Sigmoid colon (tissue), 7 donors: ENCODE data around the gene NUB1. TPM values are rescaled to one million over a fixed set of nuclear protein-coding genes. Genes with fewer than 3 reads are reported as not detected.

ENCODE experiments used
- DNase-seq: peaks from one replicate; pipeline ENCODE4 v3.0.0-alpha.2; 2019
- H3K27ac ChIP-seq, 4 donors: fragments of 200-600 bp; sonication (generic); one replicate each; pipeline ENCODE4 v1.5.1; 2016 to 2019; ENCODE audit warnings: mild to moderate bottlenecking in 1 of 4
- H3K27me3 ChIP-seq, 3 donors: fragments of 200-600 bp; sonication (generic); one replicate each; pipeline ENCODE4 v1.5.1; 2019; ENCODE audit warnings: mild to moderate bottlenecking in 1 of 3
- H3K36me3 ChIP-seq, 4 donors: fragments of 200-600 bp; sonication (generic); one replicate each; pipeline ENCODE4 v1.5.1; 2016 to 2019
- H3K4me1 ChIP-seq, 4 donors: fragments of 200-600 bp; sonication (generic); one replicate each; pipeline ENCODE4 v1.5.1; 2017 to 2019
- H3K4me3 ChIP-seq, 4 donors: fragments of 200-600 bp; sonication (generic); one replicate each; pipeline ENCODE4 v1.5.1; 2017 to 2019; ENCODE audit warnings: mild to moderate bottlenecking in 2 of 4, moderate library complexity in 1 of 4
- H3K9me3 ChIP-seq, 4 donors: fragments of 200-600 bp in 3 of 4; sonication (generic) in 3 of 4; one replicate each; pipeline versions ENCODE4 v1.5.1 to v1.6.1; 2013 to 2019
- CTCF ChIP-seq, 4 experiments: fragments of 450-650 bp in 3 of 4; fragments of 200-600 bp in 1 of 4; IDR thresholded peaks; one replicate each; pipeline ENCODE4 v1.5.1; 2016 to 2019; ENCODE audit warnings: antibody characterized with exemption in 4 of 4, mild to moderate bottlenecking in 3 of 4, moderate library complexity in 2 of 4
- EP300 ChIP-seq, 4 donors: sonication (generic); formaldehyde crosslinking; IDR thresholded peaks; one replicate each; pipeline ENCODE4 v1.6.1; 2017; ENCODE audit warnings: antibody characterized with exemption in 4 of 4
- POLR2A ChIP-seq, 2 donors: fragments of 450-650 bp; IDR thresholded peaks; one replicate each; pipeline ENCODE4 v1.6.1; 2016; ENCODE audit warnings: antibody characterized with exemption in 2 of 2, mild to moderate bottlenecking in 2 of 2, moderate library complexity in 2 of 2
- POLR2AphosphoS5 ChIP-seq, 4 donors: sonication (generic); formaldehyde crosslinking; IDR thresholded peaks; one replicate each; pipeline ENCODE4 v1.6.1; 2017; ENCODE audit warnings: antibody characterized with exemption in 4 of 4
- WGBS, 2 donors: extraction: QIAGEN DNeasy Blood & Tissue Kit; methylation state at CpG; one replicate each; pipeline ENCODE4 v1.1.7; 2013; 5-methylcytosine and 5-hydroxymethylcytosine counted together
- intact Hi-C: fragments of 100-400 bp; cut with DNase I; formaldehyde crosslinking; loops from one replicate; pipeline ENCODE4 v1.15.1; 2023
- polyA plus RNA-seq, 3 donors: library from polyadenylated mRNA; stranded (reverse); fragments of 200-250 nt; gene quantifications; one replicate each; pipeline ENCODE4 v1.2.3, GENCODE V29; 2013
- total RNA-seq, 4 donors: library from RNA; depleted of rRNA; stranded (reverse); fragments of >200 nt; gene quantifications; one replicate each; pipeline ENCODE4 v1.1.0, GENCODE V29; 2016
- donor health status: healthy with polysubstance abuse.
- donor health status: Bipolar disorder and iron deficiency.
- donor health status: healthy.

The NUB1 gene
- total and polyA plus RNA-seq, 7 donors, result 36.6 to 73.8 (median 50.1) TPM

- 77 to 82% methylated on average over 11 of the region's 11 CpGs for WGBS, 2 donors
- peaks cover 0 to 14% (median 4%) of the 10 kb centered on the region in 4 donors for H3K4me1 ChIP-seq
- no peaks in the 10 kb centered on the region for H3K36me3 ChIP-seq
- intact Hi-C loops, result loop anchor here (10.0 kb wide), 1 partner anchor 438 kb away; no protein-coding TSS in a partner anchor
- no peak overlapping the region for H3K4me3 ChIP-seq
- no peak for DNase-seq
- H3K27ac ChIP-seq, result no peak overlapping the region
- no peaks in the 10 kb centered on the region for H3K9me3 ChIP-seq
- no peaks in the 10 kb centered on the region for H3K27me3 ChIP-seq
- no peak for TF ChIP-seq CTCF (IDR thresholded peaks at IDR 0.05)
Measured at GRCh38 chr7:151316896-151317295, 24.7 kb upstream of the NUB1 start.

- 74 to 81% methylated on average over 4 of the region's 4 CpGs for WGBS, 2 donors
- TF ChIP-seq POLR2A (IDR thresholded peaks at IDR 0.05), result no peak
- TF ChIP-seq EP300 (IDR thresholded peaks at IDR 0.05), result no peak
Measured at GRCh38 chr7:151317936-151318335, 23.7 kb upstream of the NUB1 start.

DNA sequence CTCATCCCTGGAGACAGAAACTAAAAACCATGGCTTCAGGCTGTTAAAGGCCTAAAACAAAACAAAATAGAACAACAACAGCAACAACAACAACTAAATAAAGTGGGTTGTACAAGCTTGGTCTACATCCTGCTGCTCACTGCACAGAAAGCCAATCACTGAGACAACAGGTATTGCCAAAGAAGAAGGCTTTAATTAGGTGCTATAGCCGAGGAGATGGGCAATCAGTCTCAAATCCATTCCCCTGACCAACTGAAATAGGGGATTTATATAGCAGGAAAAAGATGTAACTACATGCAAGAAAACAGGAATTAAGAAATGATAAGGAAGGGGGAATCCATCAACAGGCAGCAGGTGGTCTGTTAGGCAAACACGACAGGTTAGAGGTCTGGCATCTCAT lies 22.4 kb upstream of the NUB1 start:
- DNase-seq, result no peak
- no peaks in the 10 kb centered on the region for H3K36me3 ChIP-seq
- H3K27me3 ChIP-seq, result no peaks in the 10 kb centered on the region
- no peaks in the 10 kb centered on the region for H3K9me3 ChIP-seq
- intact Hi-C loops, result loop anchor here (10.0 kb wide), 1 partner anchor 436 kb away; no protein-coding TSS in a partner anchor
- 56 to 92% methylated on average over 2 of the region's 2 CpGs for WGBS, 2 donors
- H3K27ac ChIP-seq, result no peak overlapping the region
- peaks cover 0 to 7% (median 3%) of the 10 kb centered on the region in 4 donors for H3K4me1 ChIP-seq
- H3K4me3 ChIP-seq, result no peak overlapping the region
- TF ChIP-seq CTCF (IDR thresholded peaks at IDR 0.05) (no peak), POLR2AphosphoS5 (IDR thresholded peaks at IDR 0.05) (no peak), POLR2A (IDR thresholded peaks at IDR 0.05) (no peak), EP300 (IDR thresholded peaks at IDR 0.05) (no peak)

More at GRCh38 chr7:151317936-151318335, 23.7 kb upstream of the NUB1 start:
- no peak overlapping the region for H3K27ac ChIP-seq
- DNase-seq, result no peak
- H3K4me3 ChIP-seq, result no peak overlapping the region
- no peaks in the 10 kb centered on the region for H3K36me3 ChIP-seq
- intact Hi-C loops, result loop anchor here (10.0 kb wide), 1 partner anchor 437 kb away; no protein-coding TSS in a partner anchor
- H3K4me1 ChIP-seq, result peaks cover 0 to 14% (median 4%) of the 10 kb centered on the region in 4 donors
- no peaks in the 10 kb centered on the region for H3K27me3 ChIP-seq
- no peaks in the 10 kb centered on the region for H3K9me3 ChIP-seq

DNA sequence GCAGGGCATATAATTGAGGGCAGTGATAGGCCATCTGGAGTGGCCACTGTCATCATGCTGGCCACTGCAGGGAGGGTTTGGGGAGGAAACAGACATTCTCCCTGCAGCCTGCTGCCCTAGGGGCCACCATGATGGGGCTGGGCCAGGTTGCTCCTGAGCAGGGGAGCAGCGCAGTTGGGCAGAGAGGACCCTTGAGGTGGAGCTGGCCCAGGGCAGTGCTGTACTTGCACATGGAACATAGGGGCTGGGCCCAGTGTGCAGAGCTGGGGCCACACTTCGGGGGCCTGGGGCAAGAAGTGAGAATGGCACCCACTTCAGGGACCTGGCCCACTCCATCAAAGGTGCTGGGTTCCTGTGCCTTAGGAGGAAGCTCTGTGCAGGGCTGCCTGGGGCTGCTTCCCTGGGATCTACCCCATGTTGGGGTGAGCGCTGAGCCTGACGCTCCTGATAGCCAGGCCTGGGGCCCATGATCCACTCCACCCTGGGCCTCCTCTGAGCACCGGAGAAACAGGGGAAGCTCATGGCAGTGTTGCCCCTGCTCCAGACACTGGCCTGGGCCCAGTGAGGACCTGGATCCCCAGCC lies 21.3 kb upstream of the NUB1 start:
- peaks cover 0 to under 1% (median 0%) of the 10 kb centered on the region in 4 donors for H3K4me1 ChIP-seq
- no peaks in the 10 kb centered on the region for H3K36me3 ChIP-seq
- intact Hi-C loops, result no loop called here
- H3K4me3 ChIP-seq, result no peak overlapping the region
- TF ChIP-seq CTCF (IDR thresholded peaks at IDR 0.05) (no peak), POLR2A (IDR thresholded peaks at IDR 0.05) (no peak), POLR2AphosphoS5 (IDR thresholded peaks at IDR 0.05) (no peak), EP300 (IDR thresholded peaks at IDR 0.05) (no peak)
- no peaks in the 10 kb centered on the region for H3K27me3 ChIP-seq
- no peak overlapping the region for H3K27ac ChIP-seq
- no peak for DNase-seq
- H3K9me3 ChIP-seq, result no peaks in the 10 kb centered on the region
- 90 to 92% methylated on average over 5 of the region's 5 CpGs for WGBS, 2 donors

DNA sequence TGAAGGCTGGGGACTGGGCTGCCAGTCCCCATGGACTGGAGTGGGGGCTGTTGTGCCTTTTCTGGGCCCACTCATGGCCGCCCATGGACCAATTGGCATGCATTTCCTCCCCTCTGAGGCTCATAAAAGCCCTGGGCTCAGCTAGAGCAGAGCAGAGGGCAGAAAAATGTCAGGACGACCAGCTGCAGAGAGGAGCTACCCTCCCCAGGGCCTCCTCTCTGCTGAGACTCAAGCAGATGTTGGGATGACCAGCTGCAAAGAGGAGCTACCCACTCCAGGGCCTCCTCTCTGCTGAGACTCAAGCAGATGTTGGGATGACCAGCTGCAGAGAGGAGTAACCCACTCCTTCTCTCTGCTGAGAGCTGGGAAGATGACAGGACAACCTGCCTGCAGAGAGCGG lies 20.3 kb upstream of the NUB1 start:
- no peak for DNase-seq
- intact Hi-C loops, result no loop called here
- Histone ChIP-seq H3K27me3 (no peaks in the 10 kb centered on the region), H3K36me3 (no peaks in the 10 kb centered on the region), H3K27ac (no peak overlapping the region), H3K4me1 (no peaks in the 10 kb centered on the region), H3K9me3 (no peaks in the 10 kb centered on the region), H3K4me3 (no peak overlapping the region)
- 72 to 80% methylated on average over 3 of the region's 3 CpGs for WGBS, 2 donors
- TF ChIP-seq EP300 (IDR thresholded peaks at IDR 0.05), result no peak
- no peak for TF ChIP-seq POLR2A (IDR thresholded peaks at IDR 0.05)
- no peak for TF ChIP-seq POLR2AphosphoS5 (IDR thresholded peaks at IDR 0.05)
- TF ChIP-seq CTCF (IDR thresholded peaks at IDR 0.05), result no peak
